Measurements from ENCODE around the gene EDC4. TPM values are rescaled to one million over a fixed set of nuclear protein-coding genes. Genes with fewer than 3 reads are reported as not detected.

EDC4 gene
- total and polyA plus RNA-seq, 9 donors = 29.8 to 65.3 (median 48.7) TPM

- Histone ChIP-seq H3K27ac (no peak overlapping the region), H3K36me3 (no peaks in the 10 kb centered on the region), H3K27me3 (no peaks in the 10 kb centered on the region), H3K4me1 (ENCODE audit: insufficient read depth) (peaks cover 2% of the 10 kb centered on the region), H3K9me3 (no peaks in the 10 kb centered on the region), H3K4me3 (no peak overlapping the region)
- 59 to 63% (median 62%) methylated on average over 13 of the region's 13 CpGs for WGBS, 3 donors
- DNase-seq = no peak
- TF ChIP-seq POLR2A (IDR thresholded peaks at IDR 0.05) = no peak
- no peak for TF ChIP-seq EP300 (IDR thresholded peaks at IDR 0.05)
- TF ChIP-seq CTCF (IDR thresholded peaks at IDR 0.05) = no peak
- intact Hi-C loops (cut with DNase I) = loop anchor here in 3 of 4 donors (5.0 kb wide), 3 partner anchors 44 to 404 kb away; partner anchors contain the start of gene NRN1L (in 3 of the 3)
Measured at GRCh38 chr16:67926181-67926750, 53.4 kb downstream of the EDC4 start.

DNA sequence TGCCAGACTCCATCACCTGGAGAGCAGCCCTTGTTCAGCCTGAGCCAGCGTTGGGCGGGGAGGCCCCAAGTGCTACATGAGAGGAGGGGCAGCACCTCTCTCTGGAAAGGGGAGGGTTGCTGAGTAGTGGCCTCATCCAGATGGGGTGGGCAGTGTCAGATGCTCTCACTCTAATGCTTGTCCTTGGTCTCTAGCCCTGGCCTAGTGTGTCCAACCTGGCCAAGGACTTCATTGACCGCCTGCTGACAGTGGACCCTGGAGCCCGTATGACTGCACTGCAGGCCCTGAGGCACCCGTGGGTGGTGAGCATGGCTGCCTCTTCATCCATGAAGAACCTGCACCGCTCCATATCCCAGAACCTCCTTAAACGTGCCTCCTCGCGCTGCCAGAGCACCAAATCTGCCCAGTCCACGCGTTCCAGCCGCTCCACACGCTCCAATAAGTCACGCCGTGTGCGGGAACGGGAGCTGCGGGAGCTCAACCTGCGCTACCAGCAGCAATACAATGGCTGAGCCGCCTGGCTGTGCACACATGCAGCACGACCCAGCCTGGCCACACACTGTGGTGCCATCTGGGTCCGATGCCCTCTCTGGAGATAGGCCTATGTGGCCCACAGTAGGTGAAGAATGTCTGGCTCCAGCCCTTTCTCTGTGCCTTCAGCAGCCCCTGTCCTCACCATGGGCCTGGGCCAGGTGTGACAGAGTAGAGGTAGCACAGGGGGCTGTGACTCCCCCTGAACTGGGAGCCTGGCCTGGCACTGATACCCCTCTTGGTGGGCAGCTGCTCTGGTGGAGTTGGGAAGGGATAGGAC lies 54.5 kb downstream of the EDC4 start:
- 86 to 89% (median 88%) methylated on average over 22 of the region's 22 CpGs for WGBS, 3 donors
- H3K4me3 ChIP-seq = no peak overlapping the region
- intact Hi-C loops (cut with DNase I) = loop anchor here in 3 of 4 donors (5.0 kb wide), 3 partner anchors 45 to 405 kb away; partner anchors contain the start of gene NRN1L (in 3 of the 3)
- H3K36me3 ChIP-seq = no peaks in the 10 kb centered on the region
- TF ChIP-seq CTCF (IDR thresholded peaks at IDR 0.05) = no peak
- TF ChIP-seq POLR2A (IDR thresholded peaks at IDR 0.05) = no peak
- TF ChIP-seq EP300 (IDR thresholded peaks at IDR 0.05) = no peak
- H3K27me3 ChIP-seq = no peaks in the 10 kb centered on the region
- no peak for DNase-seq
- peaks cover 7% of the 10 kb centered on the region for H3K4me1 ChIP-seq (ENCODE audit: insufficient read depth)
- no peak overlapping the region for H3K27ac ChIP-seq
- no peaks in the 10 kb centered on the region for H3K9me3 ChIP-seq

- intact Hi-C loops (cut with DNase I) = loop anchor here in 3 of 4 donors (5.0 kb wide), 3 partner anchors 46 to 406 kb away; partner anchors contain the start of gene NRN1L (in 3 of the 3)
- Histone ChIP-seq H3K27me3 (no peaks in the 10 kb centered on the region), H3K4me3 (no peak overlapping the region), H3K4me1 (ENCODE audit: insufficient read depth) (peaks cover 7% of the 10 kb centered on the region), H3K36me3 (no peaks in the 10 kb centered on the region), H3K9me3 (no peaks in the 10 kb centered on the region), H3K27ac (no peak overlapping the region)
- TF ChIP-seq EP300 (IDR thresholded peaks at IDR 0.05) (no peak), CTCF (IDR thresholded peaks at IDR 0.05) (no peak), POLR2A (IDR thresholded peaks at IDR 0.05) (no peak)
- 73 to 81% (median 78%) methylated on average over 7 of the region's 7 CpGs for WGBS, 3 donors
- no peak for DNase-seq
Measured at GRCh38 chr16:67928147-67928546, 55.3 kb downstream of the EDC4 start.

GRCh38 chr16:67928561-67929364 lies 55.9 kb downstream of the EDC4 start:
- intact Hi-C loops (cut with DNase I) = loop anchor here in 3 of 4 donors (5.0 kb wide), 3 partner anchors 46 to 406 kb away; partner anchors contain the start of gene NRN1L (in 3 of the 3)
- TF ChIP-seq EP300 (IDR thresholded peaks at IDR 0.05) (no peak), CTCF (IDR thresholded peaks at IDR 0.05) (peak; percentile 64 to 74 (median 70))
- Histone ChIP-seq H3K27me3 (no peaks in the 10 kb centered on the region), H3K36me3 (no peaks in the 10 kb centered on the region), H3K4me1 (ENCODE audit: insufficient read depth) (peaks cover 7% of the 10 kb centered on the region), H3K27ac (no peak overlapping the region), H3K9me3 (no peaks in the 10 kb centered on the region), H3K4me3 (no peak overlapping the region)
- 48 to 53% (median 49%) methylated on average over 16 of the region's 16 CpGs for WGBS, 3 donors
- peak; percentile 60 to 80 (median 75) for DNase-seq

Data from ovary (tissue), 9 donors.